ENCODE measurements around the gene RNF212.

RNF212 gene

DNA sequence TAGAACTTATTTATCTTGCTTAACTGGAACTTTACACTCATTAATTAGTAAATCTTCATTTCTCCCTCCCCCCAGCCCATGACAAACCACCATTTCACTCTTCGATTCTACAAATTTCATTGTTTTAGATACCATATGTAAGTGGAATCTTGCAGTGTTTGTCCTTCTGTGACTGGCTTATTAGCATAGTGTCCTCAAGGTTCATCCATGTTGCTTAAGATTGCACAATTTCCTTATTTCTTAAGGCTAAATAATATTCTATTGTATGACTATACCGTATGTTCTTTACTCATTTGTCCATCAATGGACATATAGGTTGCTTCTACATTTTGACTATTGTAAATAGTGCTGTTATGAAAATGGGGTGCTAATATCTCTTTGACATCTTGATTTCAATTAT lies 24.5 kb upstream of the RNF212 start:
- H3K9me3 ChIP-seq: no peaks in the 10 kb centered on the region
- peaks cover 0 to 17% of the 10 kb centered on the region in 2 donors for H3K27me3 ChIP-seq
- no peaks in the 10 kb centered on the region for H3K4me1 ChIP-seq
- no peaks in the 10 kb centered on the region for H3K36me3 ChIP-seq
- intact Hi-C loops (cut with DNase I; ENCODE audit: low total_unique reads): loop anchor here (10.0 kb wide), 1 partner anchor 217 kb away; no protein-coding TSS in a partner anchor
- DNase-seq: no peak
- no peak overlapping the region for H3K4me3 ChIP-seq
- no peak overlapping the region for H3K27ac ChIP-seq
- TF ChIP-seq CTCF (IDR thresholded peaks at IDR 0.05): no peak

DNA sequence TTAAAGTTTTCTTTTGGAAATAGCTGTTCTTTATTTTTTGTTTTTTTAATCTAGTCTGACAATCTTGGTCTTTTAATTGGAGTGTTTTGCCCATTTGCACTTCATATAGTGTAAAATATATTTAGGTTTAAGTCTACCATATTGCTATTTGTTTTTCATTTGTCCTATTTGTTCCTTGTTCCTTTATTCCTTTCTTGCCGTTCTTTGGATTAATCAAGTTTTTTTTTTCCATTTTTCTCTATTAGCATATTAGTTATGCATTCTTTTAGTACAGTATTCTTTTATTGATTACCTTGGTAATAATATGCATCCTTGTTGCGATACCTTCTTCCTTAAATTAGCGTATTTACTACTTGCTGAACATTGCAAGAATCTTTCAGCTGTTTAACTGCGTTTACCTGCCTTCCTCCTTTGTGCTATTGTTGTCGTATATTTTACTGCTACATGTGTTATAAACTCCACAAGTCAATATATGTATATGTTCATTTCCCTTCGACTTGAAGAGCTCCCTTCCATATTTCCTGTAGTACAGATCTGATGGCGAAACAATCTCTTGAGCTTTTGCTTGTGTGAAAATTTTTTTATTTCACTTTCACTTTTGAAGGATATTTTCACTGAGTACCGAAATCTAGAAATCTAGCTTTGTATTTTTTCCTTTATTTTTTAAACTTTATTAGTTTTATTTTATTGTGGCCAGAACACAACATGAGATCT lies 23.9 kb upstream of the RNF212 start:
- no peaks in the 10 kb centered on the region for H3K36me3 ChIP-seq
- H3K4me1 ChIP-seq: no peaks in the 10 kb centered on the region
- no peak overlapping the region for H3K4me3 ChIP-seq
- DNase-seq: no peak
- no peaks in the 10 kb centered on the region for H3K9me3 ChIP-seq
- no peak overlapping the region for H3K27ac ChIP-seq
- TF ChIP-seq CTCF (IDR thresholded peaks at IDR 0.05): no peak
- intact Hi-C loops (cut with DNase I; ENCODE audit: low total_unique reads): loop anchor here (10.0 kb wide), 1 partner anchor 218 kb away; no protein-coding TSS in a partner anchor
- H3K27me3 ChIP-seq: peaks cover 0 to 12% of the 10 kb centered on the region in 2 donors

DNA sequence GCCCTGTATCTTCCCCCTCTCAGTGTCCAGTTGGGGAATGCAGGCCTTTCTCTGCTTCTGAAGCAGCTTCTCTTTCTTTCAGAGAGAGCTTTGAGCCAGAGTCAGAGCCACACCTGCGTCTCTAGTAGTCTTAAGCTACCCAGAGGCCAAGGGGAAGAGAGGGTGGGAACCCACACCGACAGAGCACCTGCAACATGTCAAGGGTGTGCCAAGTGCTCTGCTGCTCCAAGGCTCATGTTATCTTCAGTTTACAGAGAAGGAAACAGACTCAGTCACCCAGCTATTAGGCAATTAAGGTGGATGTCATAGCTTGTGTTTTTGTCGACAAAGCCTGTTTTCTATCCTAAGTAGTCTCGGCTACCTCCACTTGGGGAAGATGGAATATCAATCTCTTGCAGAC lies 22.7 kb upstream of the RNF212 start:
- H3K4me3 ChIP-seq: no peak overlapping the region
- peaks cover 0 to 12% of the 10 kb centered on the region in 2 donors for H3K27me3 ChIP-seq
- no peak overlapping the region for H3K27ac ChIP-seq
- H3K9me3 ChIP-seq: no peaks in the 10 kb centered on the region
- no peaks in the 10 kb centered on the region for H3K4me1 ChIP-seq
- DNase-seq: no peak
- intact Hi-C loops (cut with DNase I; ENCODE audit: low total_unique reads): loop anchor here (10.0 kb wide), 1 partner anchor 219 kb away; no protein-coding TSS in a partner anchor
- H3K36me3 ChIP-seq: no peaks in the 10 kb centered on the region
- no peak for TF ChIP-seq CTCF (IDR thresholded peaks at IDR 0.05)

GRCh38 chr4:1133033-1133432 lies 19.7 kb upstream of the RNF212 start:
- no peaks in the 10 kb centered on the region for H3K9me3 ChIP-seq
- peaks cover 0 to 5% (median 0%) of the 10 kb centered on the region in 4 donors for H3K4me1 ChIP-seq
- no peaks in the 10 kb centered on the region for H3K27me3 ChIP-seq
- no peak for TF ChIP-seq CTCF (IDR thresholded peaks at IDR 0.05)
- H3K4me3 ChIP-seq: no peak overlapping the region
- intact Hi-C loops (cut with DNase I; ENCODE audit: low total_unique reads): loop anchor here (5.0 to 10.0 kb wide), 2 partner anchors 34 to 222 kb away; no protein-coding TSS in a partner anchor
- DNase-seq: no peak
- H3K27ac ChIP-seq: no peak overlapping the region
- H3K36me3 ChIP-seq: no peaks in the 10 kb centered on the region

- intact Hi-C loops (cut with DNase I; ENCODE audit: low total_unique reads): loop anchor here (2.0 to 10.0 kb wide), 3 partner anchors 37 to 224 kb away; no protein-coding TSS in a partner anchor
- peak; percentile 96 to 100 for TF ChIP-seq CTCF (IDR thresholded peaks at IDR 0.05)
- H3K4me3 ChIP-seq: no peak overlapping the region
- no peak overlapping the region for H3K27ac ChIP-seq
- peaks cover 0 to 5% (median 0%) of the 10 kb centered on the region in 4 donors for H3K4me1 ChIP-seq
- peak; percentile 48 to 80 for DNase-seq
- no peaks in the 10 kb centered on the region for H3K27me3 ChIP-seq
- no peaks in the 10 kb centered on the region for H3K9me3 ChIP-seq
- no peaks in the 10 kb centered on the region for H3K36me3 ChIP-seq
Observed at GRCh38 chr4:1130316-1131186, 17.2 kb upstream of the RNF212 start.
